HepG2 (cell line): ENCODE data around the gene RABGAP1. TPM values are rescaled to one million over a fixed set of nuclear protein-coding genes. Genes with fewer than 3 reads are reported as not detected.

ENCODE experiments used
- DBP ChIP-seq: sonication (generic); formaldehyde crosslinking; IDR thresholded peaks from 2 replicates; pipeline ENCODE4 v1.4.0; 2020; ENCODE audit warnings: missing genetic modification reagents; ENCODE audit errors: not compliant biosample characterization
- DRAP1 ChIP-seq: IDR thresholded peaks from 2 replicates; pipeline ENCODE4 v1.6.1; 2016; ENCODE audit warnings: missing genetic modification reagents, missing compliant biosample characterization
- FOXA3 ChIP-seq: IDR thresholded peaks from 2 replicates; pipeline ENCODE4 v1.6.1; 2016; ENCODE audit warnings: missing genetic modification reagents, missing compliant biosample characterization
- GABPB1 ChIP-seq: IDR thresholded peaks from 2 replicates; pipeline ENCODE4 v1.6.1; 2016; ENCODE audit warnings: mild to moderate bottlenecking, missing genetic modification reagents, moderate library complexity, missing compliant biosample characterization
- KLF9 ChIP-seq: IDR thresholded peaks from 2 replicates; pipeline ENCODE4 v1.6.1; 2016; ENCODE audit warnings: low read depth
- KMT2B ChIP-seq: IDR thresholded peaks from 2 replicates; pipeline ENCODE4 v1.6.1; 2016; ENCODE audit warnings: missing genetic modification reagents, missing compliant biosample characterization
- RXRB ChIP-seq: IDR thresholded peaks from 2 replicates; pipeline ENCODE4 v1.6.1; 2016; ENCODE audit warnings: borderline replicate concordance, missing genetic modification reagents, missing compliant biosample characterization
- SAP130 ChIP-seq: IDR thresholded peaks from 2 replicates; pipeline ENCODE4 v1.6.1; 2016; ENCODE audit warnings: low read depth
- SIX4 ChIP-seq: sonication (generic); formaldehyde crosslinking; IDR thresholded peaks from 2 replicates; pipeline ENCODE4 v1.4.0; 2020; ENCODE audit warnings: missing genetic modification reagents
- ZEB1 ChIP-seq: IDR thresholded peaks from 2 replicates; pipeline ENCODE4 v1.6.1; 2012; ENCODE audit warnings: mild to moderate bottlenecking, low read depth, inconsistent platforms; ENCODE audit not compliant: insufficient replicate concordance
- ZNF274 ChIP-seq: sonication (generic); formaldehyde crosslinking; IDR thresholded peaks from 2 replicates; pipeline ENCODE4 v1.5.1; 2020; ENCODE audit warnings: mild to moderate bottlenecking, missing genetic modification reagents
- ZNF333 ChIP-seq: sonication (generic); formaldehyde crosslinking; IDR thresholded peaks from 2 replicates; pipeline ENCODE4 v1.4.0; 2020; ENCODE audit warnings: mild to moderate bottlenecking, missing genetic modification reagents, borderline replicate concordance
- ZNF510 ChIP-seq: sonication (generic); formaldehyde crosslinking; IDR thresholded peaks from 2 replicates; pipeline ENCODE4 v1.4.0; 2020; ENCODE audit warnings: low read depth, mild to moderate bottlenecking, missing genetic modification reagents
- ZNF513 ChIP-seq: sonication (generic); formaldehyde crosslinking; conservative IDR thresholded peaks from 2 replicates; pipeline ENCODE4 v1.5.0; 2020; ENCODE audit warnings: missing genetic modification reagents
- ZNF674 ChIP-seq: sonication (generic); formaldehyde crosslinking; IDR thresholded peaks from 2 replicates; pipeline ENCODE4 v1.5.0; 2020; ENCODE audit warnings: low read depth, mild to moderate bottlenecking, missing genetic modification reagents
- polyA plus RNA-seq, 8 experiments: library from polyadenylated mRNA; depleted of rRNA in 3 of 8; stranded (reverse) in 7 of 8; unstranded in 1 of 8; fragments of >200 nt; fragmentation: Illumina TruSeq in 4 of 8; extraction: Trizol in 4 of 8; gene quantifications; 2 replicates each; pipeline versions ENCODE4 v1.2.1 to v1.2.3, GENCODE V29; 2011 to 2016; ENCODE audit warnings: low read depth in 4 of 8, missing spikeins in 1 of 8, mixed read lengths in 1 of 8; ENCODE audit not compliant: insufficient read depth in 1 of 8
- total RNA-seq, 5 experiments: library from RNA; depleted of rRNA; stranded (reverse); fragments of >200 nt; fragmentation: Illumina TruSeq; extraction: Trizol; gene quantifications; 2 replicates each; pipeline ENCODE4 v1.2.3, GENCODE V29; 2016; ENCODE audit warnings: low read depth in 1 of 5
- TF ChIP-seq, protein P1 (sequence below): sonication (generic); formaldehyde crosslinking; IDR thresholded peaks from 2 replicates; pipeline ENCODE4 v1.4.0; 2020; ENCODE audit warnings: missing genetic modification reagents
- TF ChIP-seq, protein P2 (sequence below): sonication (generic); formaldehyde crosslinking; IDR thresholded peaks from 2 replicates; pipeline ENCODE4 v1.5.0; 2020; ENCODE audit warnings: mild to moderate bottlenecking, missing genetic modification reagents, borderline replicate concordance
- TF ChIP-seq, protein P3 (sequence below): sonication (generic); formaldehyde crosslinking; IDR thresholded peaks from 2 replicates; pipeline ENCODE4 v1.4.0; 2020; ENCODE audit warnings: missing genetic modification reagents

RABGAP1 gene
- total and polyA plus RNA-seq, 2 of the 13 experiments (the other 11 are each of a cell fraction or from before 2014, with no cell fraction given) = 19.1 to 19.3 TPM

DNA sequence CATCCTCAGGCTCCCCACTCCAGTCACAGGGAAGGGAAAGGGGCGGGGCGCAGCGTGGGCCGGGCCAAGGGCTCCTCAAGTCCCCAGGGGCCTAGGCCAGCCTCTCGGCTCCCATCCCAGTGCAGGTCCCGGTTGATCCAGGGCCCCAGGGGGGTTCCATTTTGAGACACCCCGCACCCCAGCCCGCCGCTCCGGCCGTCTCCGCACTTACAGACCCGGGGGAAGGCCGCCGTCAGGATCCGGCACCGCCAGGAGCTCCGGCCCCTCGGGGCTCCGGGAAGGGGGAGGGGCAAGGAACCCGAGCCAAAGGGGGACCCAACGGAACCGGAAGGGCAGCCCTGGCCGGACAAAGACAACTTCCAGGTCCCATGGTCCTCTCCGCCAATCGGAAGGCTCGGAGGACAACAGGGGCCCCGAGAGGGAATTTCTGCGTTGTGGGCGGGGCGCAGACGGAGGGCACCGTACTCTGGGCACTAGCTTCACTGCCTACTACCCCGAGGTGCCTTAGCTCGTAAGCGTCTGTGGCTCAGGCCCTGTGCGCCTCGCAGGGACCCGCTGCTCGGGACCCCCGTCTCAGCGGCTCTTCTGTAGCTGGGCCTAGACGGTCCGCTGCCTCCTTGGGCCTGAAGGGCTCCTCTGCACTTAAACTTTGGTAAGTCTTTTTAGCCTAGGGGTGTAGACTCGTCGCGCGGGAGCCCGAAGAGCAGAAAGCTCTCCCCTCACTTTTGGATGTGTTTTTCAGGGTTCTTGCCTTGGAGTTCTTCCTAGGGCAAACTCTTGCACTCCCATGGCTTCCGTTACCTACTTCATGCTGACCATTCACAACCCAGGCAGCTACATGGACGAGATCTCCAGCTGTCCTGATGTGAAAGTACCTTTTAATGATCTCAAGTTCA lies 9.3 kb upstream of the RABGAP1 start, which contains the start of gene ZBTB26 (continued):
- TF ChIP-seq, protein P1, sequence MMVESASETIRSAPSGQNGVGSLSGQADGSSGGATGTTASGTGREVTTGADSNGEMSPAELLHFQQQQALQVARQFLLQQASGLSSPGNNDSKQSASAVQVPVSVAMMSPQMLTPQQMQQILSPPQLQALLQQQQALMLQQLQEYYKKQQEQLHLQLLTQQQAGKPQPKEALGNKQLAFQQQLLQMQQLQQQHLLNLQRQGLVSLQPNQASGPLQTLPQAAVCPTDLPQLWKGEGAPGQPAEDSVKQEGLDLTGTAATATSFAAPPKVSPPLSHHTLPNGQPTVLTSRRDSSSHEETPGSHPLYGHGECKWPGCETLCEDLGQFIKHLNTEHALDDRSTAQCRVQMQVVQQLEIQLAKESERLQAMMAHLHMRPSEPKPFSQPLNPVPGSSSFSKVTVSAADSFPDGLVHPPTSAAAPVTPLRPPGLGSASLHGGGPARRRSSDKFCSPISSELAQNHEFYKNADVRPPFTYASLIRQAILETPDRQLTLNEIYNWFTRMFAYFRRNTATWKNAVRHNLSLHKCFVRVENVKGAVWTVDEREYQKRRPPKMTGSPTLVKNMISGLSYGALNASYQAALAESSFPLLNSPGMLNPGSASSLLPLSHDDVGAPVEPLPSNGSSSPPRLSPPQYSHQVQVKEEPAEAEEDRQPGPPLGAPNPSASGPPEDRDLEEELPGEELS (CRISPR knock-in tag) = 0 out of 2 replicates have a peak, but pooled peaks have one; percentile 32
- TF ChIP-seq ZEB1 (no peak), KLF9 (peak; percentile 98), GABPB1 (CRISPR knock-in tag) (peak; percentile 99), DBP (CRISPR knock-in tag) (peak; percentile 69), ZNF333 (CRISPR knock-in tag) (no peak; the same call in 1 of the 2 replicates), SIX4 (CRISPR knock-in tag) (peak; percentile 39; the same call in 1 of the 2 replicates), DRAP1 (CRISPR knock-in tag) (peak; percentile 34; the same call in 1 of the 2 replicates), FOXA3 (CRISPR knock-in tag) (peak; percentile 48), SAP130 (peak; percentile 91), ZNF513 (CRISPR knock-in tag) (no peak), ZNF274 (CRISPR knock-in tag) (no peak), ZNF510 (CRISPR knock-in tag) (0 out of 2 replicates have a peak, but pooled peaks have one; percentile 29), RXRB (CRISPR knock-in tag) (peak; percentile 50; the same call in 1 of the 2 replicates), KMT2B (CRISPR knock-in tag) (peak; percentile 93), ZNF674 (CRISPR knock-in tag) (peak; percentile 60; the same call in 1 of the 2 replicates)
- TF ChIP-seq, protein P2, sequence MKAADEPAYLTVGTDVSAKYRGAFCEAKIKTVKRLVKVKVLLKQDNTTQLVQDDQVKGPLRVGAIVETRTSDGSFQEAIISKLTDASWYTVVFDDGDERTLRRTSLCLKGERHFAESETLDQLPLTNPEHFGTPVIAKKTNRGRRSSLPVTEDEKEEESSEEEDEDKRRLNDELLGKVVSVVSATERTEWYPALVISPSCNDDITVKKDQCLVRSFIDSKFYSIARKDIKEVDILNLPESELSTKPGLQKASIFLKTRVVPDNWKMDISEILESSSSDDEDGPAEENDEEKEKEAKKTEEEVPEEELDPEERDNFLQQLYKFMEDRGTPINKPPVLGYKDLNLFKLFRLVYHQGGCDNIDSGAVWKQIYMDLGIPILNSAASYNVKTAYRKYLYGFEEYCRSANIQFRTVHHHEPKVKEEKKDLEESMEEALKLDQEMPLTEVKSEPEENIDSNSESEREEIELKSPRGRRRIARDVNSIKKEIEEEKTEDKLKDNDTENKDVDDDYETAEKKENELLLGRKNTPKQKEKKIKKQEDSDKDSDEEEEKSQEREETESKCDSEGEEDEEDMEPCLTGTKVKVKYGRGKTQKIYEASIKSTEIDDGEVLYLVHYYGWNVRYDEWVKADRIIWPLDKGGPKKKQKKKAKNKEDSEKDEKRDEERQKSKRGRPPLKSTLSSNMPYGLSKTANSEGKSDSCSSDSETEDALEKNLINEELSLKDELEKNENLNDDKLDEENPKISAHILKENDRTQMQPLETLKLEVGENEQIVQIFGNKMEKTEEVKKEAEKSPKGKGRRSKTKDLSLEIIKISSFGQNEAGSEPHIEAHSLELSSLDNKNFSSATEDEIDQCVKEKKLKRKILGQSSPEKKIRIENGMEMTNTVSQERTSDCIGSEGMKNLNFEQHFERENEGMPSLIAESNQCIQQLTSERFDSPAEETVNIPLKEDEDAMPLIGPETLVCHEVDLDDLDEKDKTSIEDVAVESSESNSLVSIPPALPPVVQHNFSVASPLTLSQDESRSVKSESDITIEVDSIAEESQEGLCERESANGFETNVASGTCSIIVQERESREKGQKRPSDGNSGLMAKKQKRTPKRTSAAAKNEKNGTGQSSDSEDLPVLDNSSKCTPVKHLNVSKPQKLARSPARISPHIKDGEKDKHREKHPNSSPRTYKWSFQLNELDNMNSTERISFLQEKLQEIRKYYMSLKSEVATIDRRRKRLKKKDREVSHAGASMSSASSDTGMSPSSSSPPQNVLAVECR (CRISPR knock-in tag) = peak; percentile 92
- TF ChIP-seq, protein P3, sequence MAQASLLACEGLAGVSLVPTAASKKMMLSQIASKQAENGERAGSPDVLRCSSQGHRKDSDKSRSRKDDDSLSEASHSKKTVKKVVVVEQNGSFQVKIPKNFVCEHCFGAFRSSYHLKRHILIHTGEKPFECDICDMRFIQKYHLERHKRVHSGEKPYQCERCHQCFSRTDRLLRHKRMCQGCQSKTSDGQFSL (CRISPR knock-in tag) = 0 out of 2 replicates have a peak, but pooled peaks have one; percentile 13
